Measurements from ENCODE around the gene POLDIP3.
"Not testable (repeated sequence)": the region's sequence is repeated elsewhere in the genome, so short reads cannot be mapped to it uniquely, and the experiment has no call there.

The POLDIP3 gene

DNA sequence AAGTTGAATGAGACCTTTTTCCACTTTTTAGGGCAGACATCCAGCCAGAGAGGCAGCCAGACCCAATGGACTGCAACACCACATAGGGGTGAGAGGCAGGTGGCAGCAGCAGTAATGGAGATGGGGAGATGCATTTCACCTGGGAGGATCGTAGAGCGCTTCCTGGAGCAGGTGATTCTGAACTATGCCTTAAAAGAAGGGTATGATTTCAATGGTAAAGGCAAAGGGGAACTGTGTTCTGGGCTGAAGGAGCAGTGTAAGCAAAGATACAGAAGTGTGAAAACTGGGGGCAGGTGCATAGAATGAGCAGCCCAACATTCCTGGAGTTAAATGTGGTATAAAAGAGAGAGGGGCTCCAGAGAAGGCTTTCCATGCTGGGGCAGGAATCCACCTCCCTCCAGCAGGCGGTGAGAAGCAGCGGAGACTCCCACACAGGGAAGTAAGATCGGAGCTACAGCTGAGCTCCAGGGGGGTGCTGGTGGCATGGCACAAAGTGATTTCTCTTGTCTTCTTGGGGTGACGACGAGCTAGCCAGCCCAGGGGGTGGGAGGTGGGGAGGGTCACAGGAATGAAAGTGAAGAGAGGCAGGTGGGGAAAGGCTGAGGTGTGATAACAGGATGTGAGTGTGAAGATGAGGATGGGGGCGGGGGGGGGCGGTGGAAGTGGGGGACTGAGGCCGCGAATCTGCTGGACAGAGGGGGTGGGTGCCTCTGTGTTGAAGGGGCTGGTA is 65.2 kb downstream of the POLDIP3 start:
- no peak for DNase-seq

DNA sequence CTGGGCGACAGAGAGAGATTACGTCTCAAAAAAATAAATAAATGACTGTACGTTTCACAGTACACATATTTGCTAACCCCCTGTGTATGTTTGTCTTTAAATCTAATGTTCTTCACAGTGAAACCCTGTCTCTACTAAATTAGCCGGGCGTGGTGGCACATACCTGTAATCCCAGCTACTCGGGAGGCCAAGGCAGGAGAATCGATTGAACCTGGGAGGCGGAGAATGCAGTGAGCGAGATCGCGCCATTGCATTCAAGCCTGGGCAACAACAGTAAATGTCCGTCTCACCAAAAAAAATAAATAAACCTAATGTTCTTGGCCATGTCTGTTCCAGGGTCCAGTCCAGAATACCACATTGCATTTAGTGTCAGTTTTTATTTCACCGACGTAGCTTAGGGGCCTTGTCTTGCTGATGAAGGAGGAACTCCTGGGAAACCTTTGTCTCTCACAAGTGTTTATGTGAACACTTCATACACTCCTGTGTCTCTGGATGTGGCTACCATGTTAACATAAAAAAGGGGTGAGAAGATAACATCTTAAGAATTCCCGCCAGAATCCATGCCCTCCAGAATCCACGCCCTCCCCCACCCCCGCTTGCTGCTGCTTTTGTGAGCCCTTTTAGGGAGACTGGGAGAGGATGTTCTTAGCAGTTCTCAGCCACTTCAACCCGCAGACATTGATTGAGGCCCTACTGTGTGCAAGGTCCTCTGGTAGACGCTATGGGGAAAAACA is 65.9 kb downstream of the POLDIP3 start:
- no peak for DNase-seq

DNA sequence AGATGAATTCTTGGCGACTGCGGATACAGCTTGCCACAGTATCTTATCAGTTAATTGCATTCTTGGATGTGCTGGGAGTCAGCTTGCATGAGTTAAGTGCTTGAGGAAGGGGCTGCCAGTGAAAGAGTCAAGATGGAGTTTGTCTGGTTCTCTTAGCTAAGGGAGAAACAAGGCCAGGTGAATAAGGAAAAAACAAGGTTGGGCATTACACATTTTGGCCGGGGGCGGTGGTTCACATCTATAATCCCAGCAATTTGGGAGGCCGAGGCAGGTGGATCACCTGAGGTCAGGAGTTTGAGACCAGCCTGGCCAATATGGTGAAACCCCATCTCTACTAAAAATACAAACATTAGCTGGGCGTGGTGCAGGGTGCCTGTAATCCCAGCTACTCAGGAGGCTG is 66.6 kb downstream of the POLDIP3 start:
- not testable (repeated sequence) for DNase-seq

DNA sequence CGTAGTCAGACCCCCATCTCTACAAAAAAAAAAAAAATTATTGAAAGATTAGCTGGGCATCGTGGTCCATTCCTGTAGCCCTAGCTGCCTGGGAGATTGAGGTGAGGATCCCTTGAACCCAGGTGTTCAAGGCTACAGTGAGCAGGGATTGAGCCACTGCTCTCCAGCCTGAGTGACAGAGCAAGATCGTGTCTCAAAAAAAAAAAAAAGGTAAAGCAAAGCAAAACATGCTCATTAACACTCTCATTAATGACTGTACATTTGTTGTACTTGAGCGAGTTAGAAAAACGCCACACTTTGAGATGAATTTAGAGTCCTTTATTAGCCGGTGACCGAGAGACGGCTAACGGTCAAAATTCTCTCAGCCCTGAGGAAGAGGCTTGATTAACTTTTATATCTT is 67.1 kb downstream of the POLDIP3 start:
- no peak for DNase-seq

DNA sequence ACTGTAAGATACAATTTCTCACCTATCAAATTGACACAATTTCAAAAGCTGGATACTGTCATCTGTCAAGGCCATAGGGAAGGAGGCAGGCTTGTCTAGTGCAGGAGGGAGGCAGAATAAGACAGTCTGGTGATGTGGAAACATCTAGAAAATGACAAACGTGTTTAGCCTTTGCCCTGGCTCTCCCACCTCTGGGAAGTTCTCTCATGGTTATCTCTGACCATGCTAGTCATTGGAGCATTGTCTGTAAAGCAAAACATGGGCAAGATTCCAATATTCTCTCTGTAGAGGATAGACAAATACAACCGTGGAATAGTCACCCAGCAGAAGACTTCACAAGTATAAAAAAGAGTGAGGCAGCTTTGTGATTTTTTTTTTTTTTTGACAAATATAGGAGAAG is 70.0 kb downstream of the POLDIP3 start:
- no peak for DNase-seq

DNA sequence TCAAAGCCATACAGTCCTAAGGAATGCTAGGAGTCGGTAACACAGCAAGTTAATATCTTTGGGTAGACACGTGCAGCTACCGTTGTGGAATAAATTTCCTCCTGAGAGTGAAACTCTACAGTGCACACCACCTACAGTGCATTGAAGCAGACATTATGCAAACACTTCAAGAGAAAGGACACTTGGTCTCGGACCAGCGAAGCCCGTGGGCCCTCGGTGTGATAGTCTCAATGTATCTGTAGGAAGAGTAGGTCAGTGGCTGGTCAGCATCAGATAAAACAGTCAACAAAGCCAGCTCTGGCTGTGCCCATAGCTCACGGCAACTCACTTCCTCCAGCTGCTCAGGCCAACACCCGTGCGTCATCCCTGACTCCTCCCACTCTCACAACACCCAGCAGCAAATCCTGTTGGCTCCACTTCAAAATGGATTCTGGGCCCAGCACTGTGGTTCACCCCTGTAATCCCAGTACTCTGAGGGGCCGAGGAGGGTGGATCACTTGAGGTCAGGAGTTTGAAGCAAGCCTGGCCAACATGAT is 75.4 kb downstream of the POLDIP3 start:
- not testable (repeated sequence) for DNase-seq

DNA sequence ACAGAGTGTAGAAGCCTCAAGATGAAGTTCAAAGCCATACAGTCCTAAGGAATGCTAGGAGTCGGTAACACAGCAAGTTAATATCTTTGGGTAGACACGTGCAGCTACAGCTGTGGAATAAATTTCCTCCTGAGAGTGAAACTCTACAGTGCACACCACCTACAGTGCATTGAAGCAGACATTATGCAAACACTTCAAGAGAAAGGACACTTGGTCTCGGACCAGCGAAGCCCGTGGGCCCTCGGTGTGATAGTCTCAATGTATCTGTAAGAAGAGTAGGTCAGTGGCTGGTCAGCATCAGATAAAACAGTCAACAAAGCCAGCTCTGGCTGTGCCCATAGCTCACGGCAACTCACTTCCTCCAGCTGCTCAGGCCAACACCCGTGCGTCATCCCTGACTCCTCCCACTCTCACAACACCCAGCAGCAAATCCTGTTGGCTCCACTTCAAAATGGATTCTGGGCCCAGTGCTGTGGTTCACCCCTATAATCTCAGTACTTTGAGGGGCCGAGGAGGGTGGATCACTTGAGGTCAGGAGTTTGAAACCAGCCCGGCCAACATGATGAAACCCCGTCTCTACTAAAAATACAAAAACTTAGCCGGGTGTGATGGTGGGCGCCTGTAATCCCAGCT is 77.4 kb downstream of the POLDIP3 start:
- DNase-seq = not testable (repeated sequence)

DNA sequence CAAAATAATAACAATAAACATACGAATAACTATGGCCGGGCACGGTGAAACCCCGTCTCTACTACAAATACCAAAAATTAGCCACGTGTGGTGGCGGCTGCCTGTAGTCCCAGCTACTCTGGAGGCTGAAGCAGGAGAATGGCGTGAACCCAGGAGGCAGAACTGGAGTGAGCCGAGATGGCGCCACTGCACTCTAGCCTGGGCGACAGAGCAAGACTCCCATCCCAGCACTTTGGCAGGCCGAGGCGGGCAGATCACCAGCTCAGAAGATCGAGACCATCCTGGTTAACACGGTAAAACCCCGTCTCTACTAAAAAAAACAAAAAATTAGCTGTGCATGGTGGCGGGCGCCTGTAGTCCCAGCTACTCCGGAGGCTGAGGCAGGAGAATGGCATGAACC is 78.0 kb downstream of the POLDIP3 start:
- not testable (repeated sequence) for DNase-seq

DNA sequence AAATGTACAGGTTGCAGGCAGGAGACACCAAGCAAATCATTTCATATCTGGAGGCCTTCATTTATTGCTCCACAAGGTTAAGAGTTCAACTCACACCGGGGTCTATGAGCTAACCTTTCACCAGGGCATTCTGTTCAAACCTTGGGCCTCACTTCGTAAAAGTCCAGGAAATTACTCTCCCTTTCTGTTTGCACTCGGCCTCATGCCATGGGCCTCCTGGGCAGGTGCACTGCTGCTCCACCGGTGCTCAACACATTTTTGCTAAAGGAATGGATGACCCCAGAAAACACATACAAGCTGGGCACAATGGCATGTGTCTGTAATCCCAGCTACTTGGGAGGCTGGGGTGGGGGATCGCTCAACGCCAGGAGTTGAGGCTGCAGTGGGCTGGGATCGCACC is 78.5 kb downstream of the POLDIP3 start:
- DNase-seq = no peak

DNA sequence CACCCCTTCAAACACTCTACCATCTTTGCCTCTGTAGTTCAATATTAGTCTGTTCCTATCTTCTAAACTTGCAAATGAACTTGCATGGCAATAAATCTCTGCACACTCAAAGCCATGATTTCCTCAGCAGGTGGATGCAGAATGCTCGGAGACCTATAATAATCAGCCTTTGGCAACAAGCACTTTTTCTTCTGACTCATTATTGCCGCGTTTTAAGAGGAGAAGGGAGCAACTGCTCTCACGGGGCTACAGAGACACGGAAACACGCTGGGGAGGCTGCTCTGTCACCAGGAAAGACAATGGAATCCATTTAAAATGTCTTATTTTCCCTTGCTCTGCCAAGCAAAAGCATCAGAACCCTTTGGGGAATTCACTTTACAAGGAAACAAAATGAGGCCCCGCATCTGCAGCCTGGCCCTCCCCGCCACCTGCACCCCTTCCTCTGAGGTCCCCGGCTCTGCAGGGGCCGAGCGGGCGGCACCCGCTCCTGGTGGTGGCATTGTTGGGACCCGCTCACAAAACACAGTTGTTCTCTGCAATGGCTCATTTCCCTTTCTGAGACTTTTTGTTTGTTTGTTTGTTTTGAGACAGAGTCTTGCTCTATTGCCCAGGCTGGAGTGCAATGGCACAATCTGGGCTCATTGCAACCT is 79.5 kb downstream of the POLDIP3 start:
- DNase-seq = not testable (repeated sequence)
